Mesenchymal stem cell (in vitro differentiated cells and primary cell): ENCODE results near the gene C10orf120.

Experiments
- DNase-seq: peaks from one replicate; pipeline ENCODE4 v3.0.0-alpha.2; 2013
- H2AFZ ChIP-seq: one replicate; pipeline ENCODE4 v1.6.1; 2013; ENCODE audit warnings: low read depth, mild to moderate bottlenecking, control low read depth, inconsistent platforms, low read length, moderate library complexity
- H2AK5ac ChIP-seq: 2 replicates; pipeline ENCODE4 v1.6.1; 2013; ENCODE audit warnings: low read length, moderate library complexity, mild to moderate bottlenecking, inconsistent platforms; ENCODE audit not compliant: severe bottlenecking
- H2BK120ac ChIP-seq: one replicate; pipeline ENCODE4 v1.6.1; 2013; ENCODE audit warnings: low read depth, mild to moderate bottlenecking, inconsistent platforms, low read length, moderate library complexity
- H2BK12ac ChIP-seq, 2 experiments: one replicate each; pipeline ENCODE4 v1.6.1; 2013; ENCODE audit warnings: inconsistent platforms in 2 of 2, low read length in 2 of 2, mild to moderate bottlenecking in 2 of 2, moderate library complexity in 2 of 2, control low read depth in 1 of 2
- H2BK15ac ChIP-seq: one replicate; pipeline ENCODE4 v1.6.1; 2013; ENCODE audit warnings: mild to moderate bottlenecking, low read depth, inconsistent platforms; ENCODE audit not compliant: poor library complexity, severe bottlenecking
- H2BK5ac ChIP-seq: 2 replicates; pipeline ENCODE4 v1.6.1; 2013; ENCODE audit warnings: low read depth, mild to moderate bottlenecking, low read length, control low read depth, inconsistent platforms; ENCODE audit not compliant: poor library complexity, severe bottlenecking
- H3K14ac ChIP-seq, 2 experiments: one replicate each; pipeline ENCODE4 v1.6.1; 2013; ENCODE audit warnings: inconsistent platforms in 2 of 2, low read length in 2 of 2, control low read depth in 1 of 2, mild to moderate bottlenecking in 1 of 2, moderate library complexity in 1 of 2
- H3K18ac ChIP-seq, 2 experiments: one replicate each; pipeline ENCODE4 v1.6.1; 2013; ENCODE audit warnings: inconsistent platforms in 2 of 2, low read length in 2 of 2, control low read depth in 1 of 2, low read depth in 1 of 2, mild to moderate bottlenecking in 1 of 2
- H3K23ac ChIP-seq, 2 experiments: one replicate each; pipeline ENCODE4 v1.6.1; 2013; ENCODE audit warnings: inconsistent platforms in 2 of 2, low read length in 2 of 2, mild to moderate bottlenecking in 2 of 2, moderate library complexity in 2 of 2, control low read depth in 1 of 2
- H3K27ac ChIP-seq: 2 replicates; pipeline ENCODE4 v1.5.1; 2013; ENCODE audit warnings: mild to moderate bottlenecking, moderate library complexity, low read length, control low read depth, inconsistent platforms; ENCODE audit not compliant: poor library complexity, severe bottlenecking
- H3K27me3 ChIP-seq, 2 experiments: 2 replicates each; pipeline versions ENCODE4 v1.6.1 to v1.7.0; 2013; ENCODE audit warnings: low read length in 2 of 2, mild to moderate bottlenecking in 2 of 2, moderate library complexity in 2 of 2, control low read depth in 1 of 2, inconsistent platforms in 1 of 2; ENCODE audit not compliant: control insufficient read depth in 1 of 2, insufficient read depth in 1 of 2
- H3K36me3 ChIP-seq, 2 experiments: 2 replicates each; pipeline versions ENCODE4 v1.6.1 to v1.7.0; 2013; ENCODE audit warnings: low read length in 2 of 2, control low read depth in 1 of 2, inconsistent platforms in 1 of 2, low read depth in 1 of 2, mild to moderate bottlenecking in 1 of 2; ENCODE audit not compliant: insufficient read depth in 2 of 2, control insufficient read depth in 1 of 2
- H3K4ac ChIP-seq, 2 experiments: one replicate each; pipeline ENCODE4 v1.6.1; 2013; ENCODE audit warnings: inconsistent platforms in 2 of 2, low read length in 2 of 2, mild to moderate bottlenecking in 2 of 2, moderate library complexity in 2 of 2, control low read depth in 1 of 2, low read depth in 1 of 2
- H3K4me1 ChIP-seq: 2 replicates; pipeline ENCODE4 v1.6.1; 2013; ENCODE audit warnings: low read depth, low read length, control low read depth; ENCODE audit not compliant: control insufficient read depth, insufficient read depth
- H3K4me2 ChIP-seq: 2 replicates; pipeline ENCODE4 v1.6.1; 2013; ENCODE audit warnings: low read length, mild to moderate bottlenecking, inconsistent platforms; ENCODE audit not compliant: poor library complexity, severe bottlenecking
- H3K4me3 ChIP-seq, 2 experiments: 2 replicates each; pipeline versions ENCODE4 v1.5.1 to v1.7.0; 2013; ENCODE audit warnings: low read length in 2 of 2, mild to moderate bottlenecking in 2 of 2, control low read depth in 1 of 2, low read depth in 1 of 2; ENCODE audit not compliant: insufficient read depth in 1 of 2
- H3K79me1 ChIP-seq: replicated peaks from 2 replicates; pipeline ENCODE4 v1.6.1; 2013; ENCODE audit warnings: mild to moderate bottlenecking, control low read depth, low read length, inconsistent platforms; ENCODE audit not compliant: poor library complexity, severe bottlenecking
- H3K9ac ChIP-seq: 2 replicates; pipeline ENCODE4 v1.7.0; 2013; ENCODE audit warnings: mild to moderate bottlenecking, low read length, moderate library complexity
- H3K9me3 ChIP-seq: 2 replicates; pipeline ENCODE4 v1.7.0; 2013; ENCODE audit warnings: mild to moderate bottlenecking, low read length; ENCODE audit not compliant: control insufficient read depth
- H4K8ac ChIP-seq: one replicate; pipeline ENCODE4 v1.6.1; 2013; ENCODE audit warnings: inconsistent platforms, mild to moderate bottlenecking, low read length, moderate library complexity
- H4K91ac ChIP-seq: one replicate; pipeline ENCODE4 v1.6.1; 2013; ENCODE audit warnings: mild to moderate bottlenecking, low read length, inconsistent platforms
- WGBS: methylation state at CpG from one replicate; pipeline ENCODE4 v1.1.7; 2013; ENCODE audit warnings: mixed read lengths; 5-methylcytosine and 5-hydroxymethylcytosine counted together

Gene C10orf120

DNA sequence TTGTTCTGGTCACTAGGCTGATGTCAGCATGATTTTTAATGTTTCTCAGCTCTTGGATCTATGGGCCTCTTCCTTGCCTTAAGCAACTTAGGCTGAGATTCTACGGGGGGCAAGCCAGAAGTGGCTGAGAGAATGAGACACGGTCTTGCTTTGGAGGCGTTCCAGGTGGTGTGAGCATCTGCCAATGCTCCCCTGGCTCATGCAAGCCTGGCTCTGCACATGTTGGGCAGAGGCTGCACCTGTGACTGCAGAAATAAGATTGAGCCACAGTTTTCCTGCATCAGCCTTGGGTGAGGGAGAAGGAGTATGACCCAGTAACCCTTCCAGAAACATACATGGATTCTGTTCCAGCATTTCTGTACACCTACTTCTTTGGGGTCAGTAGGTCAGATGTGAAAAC, 41.9 kb downstream of the C10orf120 start:
- WGBS = 42% methylated on average over 3 of the region's 3 CpGs
- Histone ChIP-seq H3K4me2 (no peak overlapping the region), H2BK12ac (no peak overlapping the region), H3K36me3 (no peaks in the 10 kb centered on the region), H3K9ac (no peak overlapping the region), H3K27me3 (peaks cover 2 to 62% of the 10 kb centered on the region in 2 experiments), H3K18ac (no peak overlapping the region), H3K9me3 (no peaks in the 10 kb centered on the region), H2BK120ac (no peak overlapping the region), H4K8ac (no peak overlapping the region), H4K91ac (no peak overlapping the region), H3K23ac (no peak overlapping the region), H2BK15ac (no peak overlapping the region), H3K4ac (no peak overlapping the region), H3K27ac (no peak overlapping the region), H3K4me3 (no peak overlapping the region), H3K79me1 (no peaks in the 10 kb centered on the region), H2AK5ac (no peak overlapping the region), H3K4me1 (no peaks in the 10 kb centered on the region), H3K14ac (no peak overlapping the region), H2AFZ (no peak overlapping the region), H2BK5ac (no peak overlapping the region)
- no peak for DNase-seq

DNA sequence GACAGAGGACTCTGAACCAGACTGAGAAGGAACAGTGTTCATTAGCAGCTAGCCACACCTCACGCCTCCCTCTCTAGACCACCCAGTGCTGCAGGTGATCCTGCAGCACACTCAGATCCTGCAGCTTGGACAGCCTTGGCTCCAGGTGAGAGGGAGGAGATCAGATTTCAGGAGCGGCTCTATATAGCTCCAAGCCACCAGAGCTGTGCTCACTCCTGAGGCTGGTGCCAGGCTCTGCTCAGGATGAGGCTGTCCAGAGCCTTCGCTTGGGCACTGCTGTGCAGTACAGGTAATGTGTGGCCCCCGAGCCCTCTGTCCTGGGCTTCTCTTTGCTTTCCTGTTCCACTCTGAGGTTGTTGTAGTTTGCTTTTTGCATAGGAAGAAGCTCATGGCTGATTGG, 42.4 kb downstream of the C10orf120 start:
- no peak overlapping the region for H4K91ac ChIP-seq
- no peak overlapping the region for H4K8ac ChIP-seq
- H3K79me1 ChIP-seq = no peaks in the 10 kb centered on the region
- no peak overlapping the region for H3K9ac ChIP-seq
- no peak overlapping the region for H2AK5ac ChIP-seq
- H3K27me3 ChIP-seq = peaks cover 5 to 62% of the 10 kb centered on the region in 2 experiments
- 57% methylated on average over 4 of the region's 4 CpGs for WGBS
- no peak overlapping the region for H3K4me2 ChIP-seq
- DNase-seq = no peak
- no peak overlapping the region for H2BK120ac ChIP-seq
- H2BK5ac ChIP-seq = no peak overlapping the region
- no peaks in the 10 kb centered on the region for H3K9me3 ChIP-seq
- H3K4ac ChIP-seq = no peak overlapping the region
- H3K4me3 ChIP-seq = no peak overlapping the region
- H2BK12ac ChIP-seq = no peak overlapping the region
- no peak overlapping the region for H2BK15ac ChIP-seq
- H3K14ac ChIP-seq = no peak overlapping the region
- H3K4me1 ChIP-seq = no peaks in the 10 kb centered on the region
- H2AFZ ChIP-seq = no peak overlapping the region
- H3K36me3 ChIP-seq = no peaks in the 10 kb centered on the region
- no peak overlapping the region for H3K23ac ChIP-seq
- H3K18ac ChIP-seq = no peak overlapping the region
- H3K27ac ChIP-seq = no peak overlapping the region

DNA sequence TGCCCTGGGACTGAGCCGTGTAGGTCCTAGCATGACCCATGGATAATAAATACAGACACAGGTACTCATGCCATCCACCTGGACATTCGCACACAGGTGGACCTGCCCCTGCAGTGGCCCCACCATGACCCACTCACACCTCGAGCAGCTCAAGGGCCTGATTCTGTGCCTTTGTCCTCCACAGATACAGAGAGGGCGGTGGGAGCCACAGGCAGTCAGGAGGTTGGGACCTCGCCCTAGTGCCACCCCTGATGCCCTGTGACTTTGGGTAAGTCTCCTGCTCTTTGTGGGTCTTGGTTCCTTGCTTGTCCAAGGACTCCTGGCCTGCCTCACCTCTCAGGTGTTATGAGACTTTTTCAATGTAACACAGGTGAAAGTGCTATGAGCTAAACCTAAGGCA, 42.9 kb downstream of the C10orf120 start:
- Histone ChIP-seq H2BK12ac (no peak overlapping the region), H3K4me2 (no peak overlapping the region), H3K9me3 (no peaks in the 10 kb centered on the region), H4K8ac (no peak overlapping the region), H2AFZ (no peak overlapping the region), H3K79me1 (no peaks in the 10 kb centered on the region), H3K4ac (no peak overlapping the region), H3K14ac (no peak overlapping the region), H3K27me3 (peaks cover 5 to 66% of the 10 kb centered on the region in 2 experiments), H3K36me3 (no peaks in the 10 kb centered on the region), H2BK120ac (no peak overlapping the region), H4K91ac (no peak overlapping the region), H2BK15ac (no peak overlapping the region), H2BK5ac (no peak overlapping the region), H2AK5ac (no peak overlapping the region), H3K9ac (no peak overlapping the region), H3K4me1 (no peaks in the 10 kb centered on the region), H3K4me3 (no peak overlapping the region), H3K18ac (no peak overlapping the region), H3K23ac (no peak overlapping the region), H3K27ac (no peak overlapping the region)
- DNase-seq = no peak
- WGBS = 65% methylated on average over 5 of the region's 5 CpGs

DNA sequence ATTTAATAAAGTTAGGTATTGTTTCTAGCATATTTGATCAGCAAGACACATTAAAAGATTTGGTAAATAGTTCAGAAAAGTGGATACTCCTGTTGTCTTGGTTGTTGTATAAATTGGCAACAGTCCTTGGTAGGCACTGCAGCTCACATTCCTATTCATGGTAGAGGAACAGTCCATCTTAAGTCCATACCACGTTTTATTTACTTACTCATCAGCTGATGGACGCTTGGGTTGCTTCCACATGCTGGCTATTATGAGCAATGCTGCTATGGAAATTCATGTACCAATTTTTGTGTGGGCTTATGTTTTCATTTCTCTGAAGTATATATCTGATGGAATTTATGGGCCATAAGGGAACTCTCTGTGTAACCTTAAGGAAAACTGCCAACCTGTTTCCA, 43.3 kb downstream of the C10orf120 start:
- H3K4me1 ChIP-seq = no peaks in the 10 kb centered on the region
- H3K18ac ChIP-seq = no peak overlapping the region
- no peak overlapping the region for H4K91ac ChIP-seq
- no peak overlapping the region for H3K23ac ChIP-seq
- H3K79me1 ChIP-seq = no peaks in the 10 kb centered on the region
- no peak overlapping the region for H3K14ac ChIP-seq
- H2BK15ac ChIP-seq = no peak overlapping the region
- no peak overlapping the region for H4K8ac ChIP-seq
- no peak overlapping the region for H3K4ac ChIP-seq
- H2BK120ac ChIP-seq = no peak overlapping the region
- H3K9me3 ChIP-seq = no peaks in the 10 kb centered on the region
- no peak overlapping the region for H3K4me2 ChIP-seq
- H2AK5ac ChIP-seq = no peak overlapping the region
- H3K36me3 ChIP-seq = no peaks in the 10 kb centered on the region
- H2AFZ ChIP-seq = no peak overlapping the region
- H3K27ac ChIP-seq = no peak overlapping the region
- no peak for DNase-seq
- no peak overlapping the region for H2BK5ac ChIP-seq
- H3K4me3 ChIP-seq = no peak overlapping the region
- no peak overlapping the region for H3K9ac ChIP-seq
- no peak overlapping the region for H2BK12ac ChIP-seq
- 69% methylated on average over 1 of the region's 2 CpGs for WGBS
- peaks cover 5 to 70% of the 10 kb centered on the region in 2 experiments for H3K27me3 ChIP-seq
